ENCODE measurements around the gene CTSA. TPM values are rescaled to one million over a fixed set of nuclear protein-coding genes. Genes with fewer than 3 reads are reported as not detected.

Gene CTSA
- total and polyA plus RNA-seq, 10 donors: 56.6 to 203 (median 176) TPM

- TF ChIP-seq POLR2A (IDR thresholded peaks at IDR 0.05) (no peak), CTCF (IDR thresholded peaks at IDR 0.05 in 8 of 11, conservative IDR thresholded peaks at IDR 0.05 in 3 of 11) (no peak), POLR2AphosphoS5 (IDR thresholded peaks at IDR 0.05) (no peak)
- H3K4me3 ChIP-seq: no peak overlapping the region
- DNase-seq: no peak
- H3K9me3 ChIP-seq: no peaks in the 10 kb centered on the region
- 85 to 100% (median 96%) methylated on average over 2 of the region's 2 CpGs for WGBS, 5 donors
- intact Hi-C loops (cut with DNase I; ENCODE audit: low total_unique reads): no loop called here
- no peak overlapping the region for H3K27ac ChIP-seq
- H3K4me1 ChIP-seq: peaks cover 6 to 37% (median 12%) of the 10 kb centered on the region in 6 donors
- H3K27me3 ChIP-seq (replicated peaks in 1 of 7): no peaks in the 10 kb centered on the region
- peaks cover 0 to 100% (median 56%) of the 10 kb centered on the region in 6 donors for H3K36me3 ChIP-seq
Measured at GRCh38 chr20:45850238-45850637, 40.9 kb upstream of the CTSA start.

GRCh38 chr20:45850926-45851325 is 40.2 kb upstream of the CTSA start:
- no peak overlapping the region for H3K27ac ChIP-seq
- no peak overlapping the region for H3K4me3 ChIP-seq
- H3K36me3 ChIP-seq: peaks cover 0 to 95% (median 49%) of the 10 kb centered on the region in 6 donors
- 65 to 100% (median 91%) methylated on average over 1 of the region's 1 CpG for WGBS, 5 donors
- no peak for DNase-seq
- intact Hi-C loops (cut with DNase I; ENCODE audit: low total_unique reads): no loop called here
- H3K4me1 ChIP-seq: peaks cover 13 to 44% (median 18%) of the 10 kb centered on the region in 6 donors
- no peaks in the 10 kb centered on the region for H3K9me3 ChIP-seq
- H3K27me3 ChIP-seq (replicated peaks in 1 of 7): no peaks in the 10 kb centered on the region
- TF ChIP-seq POLR2AphosphoS5 (IDR thresholded peaks at IDR 0.05): no peak
- TF ChIP-seq POLR2A (IDR thresholded peaks at IDR 0.05): no peak
- no peak for TF ChIP-seq CTCF (IDR thresholded peaks at IDR 0.05 in 8 of 11, conservative IDR thresholded peaks at IDR 0.05 in 3 of 11)

- Histone ChIP-seq H3K4me1 (peaks cover 19 to 50% (median 24%) of the 10 kb centered on the region in 6 donors), H3K9me3 (no peaks in the 10 kb centered on the region), H3K36me3 (peaks cover 0 to 89% (median 43%) of the 10 kb centered on the region in 6 donors), H3K27me3 (replicated peaks in 1 of 7) (no peaks in the 10 kb centered on the region), H3K27ac (no peak overlapping the region), H3K4me3 (no peak overlapping the region)
- no peak for DNase-seq
- TF ChIP-seq POLR2AphosphoS5 (IDR thresholded peaks at IDR 0.05): no peak
- TF ChIP-seq POLR2A (IDR thresholded peaks at IDR 0.05): no peak
- TF ChIP-seq CTCF (IDR thresholded peaks at IDR 0.05 in 8 of 11, conservative IDR thresholded peaks at IDR 0.05 in 3 of 11): no peak
- intact Hi-C loops (cut with DNase I; ENCODE audit: low total_unique reads): no loop called here
Measured at GRCh38 chr20:45851501-45851900, 39.6 kb upstream of the CTSA start.

- no peak overlapping the region for H3K27ac ChIP-seq
- peaks cover 0 to 81% (median 36%) of the 10 kb centered on the region in 6 donors for H3K36me3 ChIP-seq
- H3K4me3 ChIP-seq: no peak overlapping the region
- WGBS, 5 donors: 85 to 98% (median 97%) methylated on average over 6 of the region's 6 CpGs
- H3K4me1 ChIP-seq: peaks cover 22 to 55% (median 27%) of the 10 kb centered on the region in 6 donors
- H3K9me3 ChIP-seq: no peaks in the 10 kb centered on the region
- H3K27me3 ChIP-seq (replicated peaks in 1 of 7): no peaks in the 10 kb centered on the region
- TF ChIP-seq POLR2AphosphoS5 (IDR thresholded peaks at IDR 0.05) (no peak), CTCF (IDR thresholded peaks at IDR 0.05 in 8 of 11, conservative IDR thresholded peaks at IDR 0.05 in 3 of 11) (no peak), POLR2A (IDR thresholded peaks at IDR 0.05) (no peak)
- intact Hi-C loops (cut with DNase I; ENCODE audit: low total_unique reads): no loop called here
- DNase-seq: no peak
Measured at GRCh38 chr20:45852326-45852725, 38.8 kb upstream of the CTSA start.
